CD8-positive, alpha-beta memory T cell (primary cell): ENCODE measurements around the gene AGPAT4. TPM values are rescaled to one million over a fixed set of nuclear protein-coding genes. Genes with fewer than 3 reads are reported as not detected.
"Not testable (repeated sequence)": the region's sequence is repeated elsewhere in the genome, so short reads cannot be mapped to it uniquely, and the experiment has no call there.

ENCODE experiments used
- CTCF ChIA-PET: fragments of 350-600 bp; sonication (Branson Sonifier 250); formaldehyde crosslinking; loops from one replicate; lab custom pipeline; 2021; ENCODE audit warnings: antibody characterized with exemption; lab: Charles Lee
- POLR2A ChIA-PET: fragments of 350-600 bp; sonication (Branson Sonifier 250); formaldehyde crosslinking; loops from one replicate; lab custom pipeline; 2021; ENCODE audit warnings: antibody characterized with exemption; lab: Charles Lee
- DNase-seq, 5 donors: peaks; one replicate each; pipeline versions ENCODE4 v3.0.0 to v3.0.0-alpha.2; 2020 to 2022; ENCODE audit warnings: mixed read lengths in 1 of 5
- H3K27ac ChIP-seq: one replicate; pipeline ENCODE4 v1.7.0; 2013; ENCODE audit warnings: low read depth, mild to moderate bottlenecking, low read length, moderate library complexity
- H3K27me3 ChIP-seq: 2 replicates; pipeline ENCODE4 v1.7.0; 2013; ENCODE audit warnings: low read length, mild to moderate bottlenecking; ENCODE audit not compliant: insufficient read depth, poor library complexity, severe bottlenecking
- H3K36me3 ChIP-seq: 2 replicates; pipeline ENCODE4 v1.7.0; 2013; ENCODE audit warnings: mild to moderate bottlenecking, low read length, moderate library complexity; ENCODE audit not compliant: insufficient read depth
- H3K4me1 ChIP-seq: 2 replicates; pipeline ENCODE4 v1.7.0; 2013; ENCODE audit warnings: mild to moderate bottlenecking, low read length, moderate library complexity; ENCODE audit not compliant: insufficient read depth
- H3K4me3 ChIP-seq: 2 replicates; pipeline ENCODE4 v1.7.0; 2013; ENCODE audit warnings: mild to moderate bottlenecking, low read length
- H3K9me3 ChIP-seq: 2 replicates; pipeline ENCODE4 v1.7.0; 2013; ENCODE audit warnings: mild to moderate bottlenecking, low read length
- H3K27ac Mint-ChIP-seq, 8 donors: one replicate each; pipeline ENCODE4 v1.8.0; 2020 to 2021; ENCODE audit warnings: mixed read lengths in 8 of 8, mild to moderate bottlenecking in 6 of 8, inconsistent platforms in 3 of 8, moderate library complexity in 3 of 8
- H3K27me3 Mint-ChIP-seq, 2 donors: one replicate each; pipeline ENCODE4 v1.8.0; 2020 to 2021; ENCODE audit warnings: mixed read lengths in 2 of 2, mild to moderate bottlenecking in 1 of 2, moderate library complexity in 1 of 2
- H3K36me3 Mint-ChIP-seq, 3 donors: one replicate each; pipeline ENCODE4 v1.8.0; 2020 to 2021; ENCODE audit warnings: mixed read lengths in 3 of 3, inconsistent platforms in 1 of 3, mild to moderate bottlenecking in 1 of 3
- H3K4me1 Mint-ChIP-seq, 3 donors: one replicate each; pipeline ENCODE4 v1.8.0; 2020 to 2021; ENCODE audit warnings: mixed read lengths in 3 of 3, inconsistent platforms in 1 of 3, mild to moderate bottlenecking in 1 of 3
- H3K4me3 Mint-ChIP-seq, 7 donors: one replicate each; pipeline ENCODE4 v1.8.0; 2020 to 2021; ENCODE audit warnings: mixed read lengths in 7 of 7, mild to moderate bottlenecking in 6 of 7, moderate library complexity in 4 of 7, inconsistent platforms in 2 of 7
- H3K9me3 Mint-ChIP-seq, 5 donors: one replicate each; pipeline ENCODE4 v1.8.0; 2020 to 2022; ENCODE audit warnings: mixed read lengths in 5 of 5, mild to moderate bottlenecking in 3 of 5, moderate library complexity in 2 of 5, inconsistent platforms in 1 of 5
- polyA plus RNA-seq: library from polyadenylated mRNA; unstranded; fragments of 300-500 nt; fragmentation: Illumina TruSeq; gene quantifications from one replicate; pipeline ENCODE4 v1.2.3, GENCODE V29; 2021
- total RNA-seq, 2 experiments: library from RNA; stranded (reverse); gene quantifications; one replicate each; pipeline ENCODE4 v1.2.3, GENCODE V29; 2021

The AGPAT4 gene, protein sequence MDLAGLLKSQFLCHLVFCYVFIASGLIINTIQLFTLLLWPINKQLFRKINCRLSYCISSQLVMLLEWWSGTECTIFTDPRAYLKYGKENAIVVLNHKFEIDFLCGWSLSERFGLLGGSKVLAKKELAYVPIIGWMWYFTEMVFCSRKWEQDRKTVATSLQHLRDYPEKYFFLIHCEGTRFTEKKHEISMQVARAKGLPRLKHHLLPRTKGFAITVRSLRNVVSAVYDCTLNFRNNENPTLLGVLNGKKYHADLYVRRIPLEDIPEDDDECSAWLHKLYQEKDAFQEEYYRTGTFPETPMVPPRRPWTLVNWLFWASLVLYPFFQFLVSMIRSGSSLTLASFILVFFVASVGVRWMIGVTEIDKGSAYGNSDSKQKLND
- total RNA-seq (1 to 10 TPM; 2.2 to 2.8 TPM), polyA plus RNA-seq (5.9 TPM)

- H3K4me3 Mint-ChIP-seq, result peak within 1 kb of the TSS; percentile 89 to 97 (median 92)
- peaks cover 0 to 4% (median 0%) of the 10 kb centered on the region in 3 donors for H3K36me3 Mint-ChIP-seq
- H3K27ac ChIP-seq, result peak within 1 kb of the TSS; percentile 78
These were observed at the start of gene AGPAT4 for GRCh38 chr6:161273752-161274487. TSS of gene AGPAT4 (minus strand) at chr6:161274061. CDS start at chr6:161232213, 41,848 bp downstream.

GRCh38 chr6:161319231-161319630, 45.4 kb upstream of the AGPAT4 start:
- no peak for DNase-seq
- no peaks in the 10 kb centered on the region for H3K27me3 ChIP-seq
- H3K27ac ChIP-seq, result no peak overlapping the region
- Mint-ChIP-seq H3K27ac (no peak overlapping the region), H3K27me3 (peaks cover 0 to 20% of the 10 kb centered on the region in 2 donors), H3K36me3 (peaks cover 0 to 5% (median 0%) of the 10 kb centered on the region in 3 donors), H3K4me1 (no peaks in the 10 kb centered on the region), H3K9me3 (peaks cover 0 to 3% (median 2%) of the 10 kb centered on the region in 5 donors), H3K4me3 (no peak overlapping the region)
- ChIA-PET POLR2A (no interaction called here), CTCF (no interaction called here)
- no peaks in the 10 kb centered on the region for H3K4me1 ChIP-seq
- H3K36me3 ChIP-seq, result no peaks in the 10 kb centered on the region
- no peak overlapping the region for H3K4me3 ChIP-seq
- no peaks in the 10 kb centered on the region for H3K9me3 ChIP-seq

More at GRCh38 chr6:161273752-161274487, at the start of gene AGPAT4:
- Histone ChIP-seq H3K36me3 (no peaks in the 10 kb centered on the region), H3K4me3 (peak within 1 kb of the TSS; percentile 50), H3K9me3 (no peaks in the 10 kb centered on the region), H3K4me1 (peaks cover 17% of the 10 kb centered on the region), H3K27me3 (no peaks in the 10 kb centered on the region)
- DNase-seq, result peak; percentile 45 to 82 (median 76)
- Mint-ChIP-seq H3K4me1 (peaks cover 19 to 33% (median 19%) of the 10 kb centered on the region in 3 donors), H3K27me3 (peaks cover 4 to 18% of the 10 kb centered on the region in 2 donors), H3K27ac (peak within 1 kb of the TSS; percentile 88 to 99 (median 97)), H3K9me3 (no peaks in the 10 kb centered on the region)
- CTCF ChIA-PET, result interaction anchor here (0.7 to 1.2 kb wide), 2 partner anchors 10 to 160 kb away, joined by 3 read pairs; no protein-coding TSS in a partner anchor
- POLR2A ChIA-PET, result interaction anchor here (0.5 to 0.6 kb wide), 2 partner anchors 18 to 400 kb away, joined by 3 to 4 read pairs; no protein-coding TSS in a partner anchor

DNA sequence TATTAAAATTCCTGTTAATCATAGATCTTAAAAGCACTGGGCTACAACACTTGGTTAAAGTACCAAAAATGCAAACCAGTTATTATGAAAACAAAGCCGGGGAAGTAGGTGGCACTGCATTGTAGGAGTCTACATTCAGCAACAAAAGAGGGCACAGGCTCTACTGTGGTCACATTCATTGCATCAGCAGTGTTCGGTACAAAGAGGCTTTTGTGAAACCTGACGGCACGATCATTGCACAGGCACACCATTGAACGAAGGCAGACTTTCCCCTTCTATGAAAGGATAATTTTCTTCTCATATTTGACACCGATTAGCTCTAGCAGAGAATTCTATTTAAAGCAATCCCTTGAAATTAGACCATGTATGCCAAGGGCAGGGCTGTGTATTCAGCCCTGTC, 44.6 kb upstream of the AGPAT4 start:
- H3K36me3 ChIP-seq, result no peaks in the 10 kb centered on the region
- H3K4me3 ChIP-seq, result no peak overlapping the region
- no peaks in the 10 kb centered on the region for H3K9me3 ChIP-seq
- Mint-ChIP-seq H3K9me3 (peaks cover 0 to 3% (median 2%) of the 10 kb centered on the region in 5 donors), H3K36me3 (peaks cover 0 to 5% (median 0%) of the 10 kb centered on the region in 3 donors), H3K4me3 (no peak overlapping the region), H3K27me3 (peaks cover 0 to 20% of the 10 kb centered on the region in 2 donors), H3K27ac (no peak overlapping the region), H3K4me1 (no peaks in the 10 kb centered on the region)
- no peak overlapping the region for H3K27ac ChIP-seq
- ChIA-PET CTCF (no interaction called here), POLR2A (no interaction called here)
- no peak for DNase-seq
- no peaks in the 10 kb centered on the region for H3K27me3 ChIP-seq
- H3K4me1 ChIP-seq, result no peaks in the 10 kb centered on the region

DNA sequence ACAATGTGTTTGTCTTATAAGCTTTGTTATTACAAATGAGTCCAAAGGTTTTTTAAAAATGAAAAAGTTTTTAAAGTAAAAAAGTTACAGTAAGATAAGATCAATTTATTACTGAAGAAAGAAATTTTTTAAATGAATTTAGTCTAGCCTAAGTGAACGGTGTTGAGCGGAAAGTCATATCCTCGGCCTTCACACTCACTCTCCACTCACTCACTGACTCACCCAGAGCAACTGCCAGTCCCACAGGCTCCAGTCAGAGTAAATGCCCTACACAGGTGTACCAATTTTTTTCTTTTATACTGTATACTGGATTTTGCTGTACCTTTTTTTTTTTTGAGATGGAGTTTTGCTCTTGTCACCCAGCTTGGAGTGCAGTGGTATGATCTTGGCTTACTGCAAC, 42.7 kb upstream of the AGPAT4 start:
- Mint-ChIP-seq H3K27me3 (peaks cover 0 to 10% of the 10 kb centered on the region in 2 donors), H3K4me1 (no peaks in the 10 kb centered on the region), H3K27ac (no peak overlapping the region), H3K4me3 (no peak overlapping the region), H3K36me3 (no peaks in the 10 kb centered on the region), H3K9me3 (peaks cover 0 to 3% (median 2%) of the 10 kb centered on the region in 5 donors)
- Histone ChIP-seq H3K27me3 (no peaks in the 10 kb centered on the region), H3K36me3 (no peaks in the 10 kb centered on the region), H3K4me1 (no peaks in the 10 kb centered on the region), H3K4me3 (no peak overlapping the region), H3K9me3 (no peaks in the 10 kb centered on the region), H3K27ac (no peak overlapping the region)
- DNase-seq, result no peak
- CTCF ChIA-PET, result no interaction called here
- POLR2A ChIA-PET, result no interaction called here

GRCh38 chr6:161315246-161315917, 41.5 kb upstream of the AGPAT4 start:
- H3K4me3 Mint-ChIP-seq, H3K4me1 ChIP-seq, H3K27me3 Mint-ChIP-seq, H3K27ac Mint-ChIP-seq, H3K9me3 Mint-ChIP-seq, H3K4me1 Mint-ChIP-seq, H3K36me3 Mint-ChIP-seq, H3K36me3 ChIP-seq, H3K4me3 ChIP-seq, DNase-seq, H3K9me3 ChIP-seq, POLR2A ChIA-PET, H3K27ac ChIP-seq, H3K27me3 ChIP-seq, CTCF ChIA-PET: not testable (repeated sequence)

- H3K27me3 ChIP-seq, H3K4me3 Mint-ChIP-seq, H3K9me3 Mint-ChIP-seq, H3K4me1 ChIP-seq, CTCF ChIA-PET, H3K4me3 ChIP-seq, DNase-seq, POLR2A ChIA-PET, H3K27me3 Mint-ChIP-seq, H3K4me1 Mint-ChIP-seq, H3K36me3 ChIP-seq, H3K9me3 ChIP-seq, H3K36me3 Mint-ChIP-seq: not testable (repeated sequence)
- peak overlapping the region; percentile 31 for H3K27ac ChIP-seq
- H3K27ac Mint-ChIP-seq, result peak overlapping the region in 1 of 8 donors; percentile 49
These were observed 40.8 kb upstream of the AGPAT4 start for GRCh38 chr6:161314541-161315245.

DNA sequence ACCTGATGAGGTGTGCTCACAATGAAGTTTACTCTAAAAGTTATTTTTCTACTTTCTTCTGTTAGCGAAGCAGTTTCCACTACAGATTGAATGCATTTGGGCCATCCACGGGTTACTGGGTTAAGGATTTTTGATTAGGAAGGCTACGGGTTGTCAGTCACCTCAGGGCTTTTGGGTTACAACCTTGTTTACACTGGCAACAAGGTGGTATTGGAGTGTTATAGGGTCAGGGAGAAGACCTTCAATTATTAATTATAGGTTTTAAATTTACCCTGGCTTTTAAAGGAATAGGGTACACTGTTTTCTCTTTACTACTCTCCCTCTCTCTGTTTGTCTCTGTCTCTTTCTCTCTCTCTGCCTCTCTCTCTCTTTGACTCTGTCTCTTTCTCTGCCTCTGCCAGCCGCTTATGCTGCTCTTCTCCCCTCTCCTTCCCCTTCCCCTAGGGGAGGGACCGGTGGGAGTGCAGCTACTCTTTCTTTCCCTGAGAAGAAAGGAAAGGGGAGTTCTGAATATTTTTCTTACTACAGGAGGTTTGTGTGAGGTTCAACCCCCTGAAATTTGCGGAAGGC, 40.2 kb upstream of the AGPAT4 start:
- Mint-ChIP-seq H3K27me3 (peaks cover 0 to 6% of the 10 kb centered on the region in 2 donors), H3K36me3 (no peaks in the 10 kb centered on the region), H3K4me1 (no peaks in the 10 kb centered on the region), H3K4me3 (no peak overlapping the region), H3K27ac (peak overlapping the region in 1 of 8 donors; percentile 49), H3K9me3 (peaks cover 0 to 3% (median 2%) of the 10 kb centered on the region in 5 donors)
- H3K36me3 ChIP-seq, result no peaks in the 10 kb centered on the region
- H3K27me3 ChIP-seq, result no peaks in the 10 kb centered on the region
- CTCF ChIA-PET, result no interaction called here
- no peak for DNase-seq
- POLR2A ChIA-PET, result no interaction called here
- H3K4me1 ChIP-seq, result no peaks in the 10 kb centered on the region
- H3K9me3 ChIP-seq, result no peaks in the 10 kb centered on the region
- no peak overlapping the region for H3K4me3 ChIP-seq
- peak overlapping the region; percentile 31 for H3K27ac ChIP-seq
